ENCODE results near the gene HABP2.

The HABP2 gene

DNA sequence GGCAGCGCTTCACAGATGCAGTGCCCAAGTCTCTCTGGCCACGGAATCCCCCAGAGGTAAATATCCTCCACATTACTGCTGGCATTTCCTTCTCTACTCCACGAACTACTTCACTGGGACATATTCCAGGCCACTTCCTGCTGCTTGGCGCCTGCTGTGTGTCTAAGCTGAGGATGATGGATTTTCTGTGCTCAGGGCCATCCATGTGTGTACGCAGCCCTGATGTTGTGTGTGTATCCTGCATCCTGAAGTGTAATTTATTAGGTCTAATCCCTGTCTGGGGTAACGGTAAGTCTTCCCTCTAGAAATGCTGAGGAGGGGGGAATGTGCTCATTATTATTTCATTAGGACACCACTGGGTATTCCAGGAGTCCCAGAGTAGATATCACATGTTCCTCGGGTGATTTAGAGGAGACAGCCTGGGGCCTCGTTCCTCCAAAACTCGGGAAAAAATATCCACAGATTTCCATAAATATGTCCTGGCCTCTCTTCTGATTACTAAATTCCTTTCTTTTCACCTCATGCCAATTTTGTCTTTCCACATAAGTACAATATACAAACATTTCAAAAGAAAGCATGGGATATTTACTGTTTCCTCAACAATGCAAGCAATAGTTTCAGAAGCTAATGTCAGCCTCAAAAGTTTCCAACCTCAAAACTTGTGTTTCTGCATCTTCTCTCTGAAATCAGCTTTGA, 25.5 kb upstream of the HABP2 start:
- no peak for DNase-seq

DNA sequence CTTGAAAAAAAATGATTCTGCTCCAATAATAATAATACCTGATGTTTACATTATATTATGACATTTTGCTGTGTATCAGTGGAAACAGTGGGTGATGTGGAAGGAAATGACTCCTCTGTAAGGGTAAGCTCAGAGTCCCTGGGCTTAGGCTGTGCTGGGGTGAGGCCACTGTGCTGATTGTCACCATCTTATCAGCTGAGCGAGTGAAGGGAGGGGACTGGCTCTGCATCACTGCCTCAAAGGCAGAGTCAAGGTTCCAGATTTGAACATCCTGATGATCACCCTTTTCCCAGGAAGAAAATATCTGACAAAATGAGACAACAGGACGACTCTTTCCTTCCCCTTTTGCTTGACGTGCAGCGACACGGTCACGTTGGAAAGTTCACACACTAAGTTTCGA, 24.0 kb upstream of the HABP2 start:
- no peak for DNase-seq

DNA sequence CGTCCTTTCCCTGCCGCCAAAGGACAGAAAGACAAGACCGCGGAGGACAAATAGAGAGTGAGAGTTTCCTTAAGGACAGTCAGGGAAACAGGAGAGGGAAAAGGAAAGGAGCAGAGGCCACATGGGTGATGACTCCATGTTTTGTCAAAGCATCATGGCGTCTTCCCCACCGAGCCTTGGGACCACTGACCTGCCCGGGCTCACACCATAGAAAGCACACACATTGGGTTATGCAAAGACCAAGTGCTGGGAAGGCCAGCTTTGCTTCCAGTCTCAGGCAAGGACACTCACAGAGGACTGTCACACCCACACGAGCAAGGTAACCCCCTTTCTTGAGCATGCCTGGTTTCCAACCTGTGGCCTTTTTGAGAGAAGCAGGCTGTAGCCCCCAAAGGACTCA, 23.3 kb upstream of the HABP2 start:
- no peak for DNase-seq

DNA sequence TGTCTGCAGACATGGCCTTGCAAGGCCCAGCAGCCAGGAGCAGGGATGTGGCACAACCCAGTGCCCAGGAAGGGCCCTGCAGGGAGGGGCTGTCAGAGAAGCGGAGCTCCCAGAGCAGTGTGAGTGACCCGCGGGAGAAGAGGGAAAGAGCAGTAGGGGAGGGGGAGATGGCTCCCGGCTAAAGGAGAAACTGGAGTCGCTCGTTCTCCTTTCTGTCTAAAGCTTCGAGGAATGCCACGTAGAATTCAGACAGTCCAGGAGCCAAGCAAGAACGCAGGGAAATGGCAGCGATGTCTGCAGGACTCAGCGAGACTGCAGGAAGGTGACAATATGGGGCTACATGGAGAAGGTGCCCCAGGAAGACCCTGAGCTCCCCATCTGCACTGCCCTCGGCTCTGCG, 22.4 kb upstream of the HABP2 start:
- no peak for DNase-seq

DNA sequence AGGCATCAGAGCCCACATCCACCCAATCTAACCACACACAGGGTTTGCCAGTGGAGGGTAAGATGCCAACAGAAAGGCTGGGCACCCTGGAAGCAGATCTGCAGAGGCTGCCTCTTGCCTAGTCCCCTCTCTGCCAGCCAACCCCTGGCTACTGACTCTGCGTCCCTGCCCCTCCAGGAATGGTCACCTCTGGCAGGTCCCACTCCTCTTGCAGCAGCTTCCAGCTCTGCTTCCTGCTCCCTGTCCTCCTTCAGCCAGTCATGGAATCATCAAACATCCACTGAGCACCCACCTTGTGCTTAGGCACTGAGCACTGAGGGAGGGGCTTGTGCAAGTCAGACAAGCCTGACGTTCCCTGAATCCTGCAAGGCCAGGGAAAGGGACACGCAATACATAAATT, 20.1 kb upstream of the HABP2 start:
- no peak for DNase-seq

DNA sequence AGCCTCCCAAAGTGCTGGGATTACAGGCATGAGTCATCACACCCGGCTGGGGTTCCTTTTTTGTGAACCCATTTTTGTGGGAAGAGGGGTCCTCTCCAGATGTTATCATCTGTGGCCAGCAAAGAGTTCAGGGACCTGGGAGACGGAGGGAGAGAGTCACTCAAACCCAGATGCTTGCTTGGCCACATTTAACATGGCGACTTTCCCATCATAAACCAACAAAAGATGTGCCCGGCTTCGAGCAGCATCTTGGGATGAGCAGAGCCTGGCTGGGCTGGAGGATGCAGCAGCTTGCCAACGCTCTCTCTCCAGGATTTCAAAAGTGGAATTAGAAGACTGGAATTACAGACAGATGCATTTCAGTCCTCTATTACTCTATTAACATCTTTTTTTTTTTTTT, 19.1 kb upstream of the HABP2 start:
- DNase-seq: no peak

DNA sequence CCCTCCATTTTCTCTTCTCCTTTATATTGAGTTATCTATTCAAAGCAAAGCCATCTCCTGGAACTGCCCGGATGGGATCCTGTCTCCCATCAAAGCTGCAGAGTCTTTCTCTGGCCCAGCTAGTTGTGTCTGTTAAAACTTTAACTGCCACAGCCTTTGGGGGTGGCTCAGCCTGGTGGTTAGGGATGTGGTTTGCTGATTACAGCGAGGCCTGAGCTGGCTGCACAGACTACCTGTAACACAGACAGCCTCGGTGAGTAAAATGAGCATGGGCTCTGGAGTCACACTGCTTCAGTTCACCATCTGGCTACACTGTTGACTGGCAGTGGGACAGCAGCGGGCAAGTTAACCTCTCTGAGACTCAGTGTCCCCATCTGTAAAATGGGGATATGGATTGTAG, 18.4 kb upstream of the HABP2 start:
- no peak for DNase-seq

DNA sequence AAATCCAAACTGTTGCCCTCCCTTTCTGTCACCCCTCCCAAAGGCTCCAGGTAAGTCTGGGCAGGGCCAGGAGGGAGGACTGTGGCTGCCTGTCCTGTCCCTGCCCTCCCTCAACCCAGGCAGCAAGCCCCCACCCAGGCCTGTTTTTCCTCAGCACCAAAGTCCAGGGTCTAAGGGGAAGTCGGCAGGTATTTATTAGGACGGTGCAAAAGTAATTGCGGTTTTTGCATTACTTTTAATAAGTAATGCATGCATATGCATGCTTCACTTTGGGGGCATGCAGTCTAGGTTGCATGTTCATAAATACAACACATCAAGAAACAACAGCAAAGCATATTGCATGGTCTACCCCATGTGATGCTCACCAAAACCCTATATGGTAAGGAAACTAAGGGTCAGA, 15.2 kb upstream of the HABP2 start:
- no peak for DNase-seq

DNA sequence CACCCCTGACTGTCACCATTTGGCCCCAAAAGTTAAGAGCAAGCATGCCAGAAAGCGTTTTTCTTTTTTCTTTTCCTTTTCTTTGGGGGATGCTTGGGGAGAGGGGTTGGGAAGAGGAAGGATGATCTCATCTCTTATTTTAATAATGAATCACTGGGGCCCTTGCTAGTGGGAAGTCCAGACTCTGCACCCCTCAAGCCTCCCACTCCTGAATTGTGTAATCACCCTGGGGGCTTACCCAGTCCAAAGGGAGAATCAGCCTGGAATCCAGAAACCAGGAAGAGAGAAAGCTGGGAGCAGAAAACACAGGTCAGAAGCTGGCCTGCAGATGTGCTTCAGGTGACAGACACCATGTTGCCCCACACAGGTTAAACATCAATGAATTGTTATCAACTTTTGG, 14.7 kb upstream of the HABP2 start:
- DNase-seq: no peak

DNA sequence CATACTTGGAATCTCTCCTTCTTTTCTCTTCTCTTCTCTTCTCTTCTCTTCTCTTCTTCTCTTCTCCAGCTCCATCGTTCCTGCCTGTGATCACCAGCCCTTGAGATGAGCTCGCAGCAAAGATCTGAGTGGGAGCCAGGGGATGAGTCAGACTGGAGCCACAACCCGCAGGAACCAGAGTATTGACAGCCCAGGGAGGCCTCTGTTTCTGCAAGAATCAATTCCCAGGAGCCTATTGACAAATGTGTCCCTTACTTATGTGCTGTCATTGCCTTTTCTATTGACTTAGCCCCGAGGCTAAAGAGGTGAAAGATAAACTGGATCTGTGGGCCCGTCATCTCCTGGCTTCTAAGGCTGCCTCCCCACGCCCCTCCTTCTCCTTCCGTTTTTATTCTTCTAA, 13.1 kb upstream of the HABP2 start:
- DNase-seq: no peak

DNA sequence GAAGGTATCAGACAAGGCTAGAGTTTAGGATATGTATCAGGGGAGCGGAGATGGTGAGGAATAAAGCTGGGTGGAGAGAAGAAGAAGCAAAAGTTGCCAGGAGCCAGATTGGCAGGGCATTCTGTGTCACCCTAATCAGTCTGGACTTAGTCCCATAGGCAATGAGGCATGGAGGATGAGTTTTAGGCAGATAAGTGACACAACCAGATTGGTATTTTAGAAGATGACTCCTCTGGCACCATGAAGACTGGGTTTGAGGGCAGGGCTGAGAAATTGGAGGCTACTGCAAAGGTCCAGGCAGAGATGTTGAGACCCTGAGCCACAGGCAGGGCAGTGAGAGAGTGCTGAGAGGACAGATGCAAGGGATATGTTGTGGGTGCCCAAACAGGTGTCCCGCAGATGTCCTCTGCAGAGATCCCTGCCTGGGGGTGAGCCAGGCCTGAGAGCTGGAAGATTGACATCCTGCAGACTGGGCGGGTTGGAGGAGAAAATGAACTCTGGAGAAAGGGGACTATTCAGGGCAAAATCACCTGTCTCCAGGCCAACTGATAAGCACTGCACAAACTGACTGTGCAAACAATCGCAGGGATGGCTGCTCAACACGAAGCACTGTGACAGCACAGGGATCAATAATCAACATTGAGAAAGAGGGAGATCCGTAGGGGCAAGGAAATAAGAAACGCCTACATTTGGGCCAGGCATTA, 11.9 kb upstream of the HABP2 start:
- no peak for DNase-seq

DNA sequence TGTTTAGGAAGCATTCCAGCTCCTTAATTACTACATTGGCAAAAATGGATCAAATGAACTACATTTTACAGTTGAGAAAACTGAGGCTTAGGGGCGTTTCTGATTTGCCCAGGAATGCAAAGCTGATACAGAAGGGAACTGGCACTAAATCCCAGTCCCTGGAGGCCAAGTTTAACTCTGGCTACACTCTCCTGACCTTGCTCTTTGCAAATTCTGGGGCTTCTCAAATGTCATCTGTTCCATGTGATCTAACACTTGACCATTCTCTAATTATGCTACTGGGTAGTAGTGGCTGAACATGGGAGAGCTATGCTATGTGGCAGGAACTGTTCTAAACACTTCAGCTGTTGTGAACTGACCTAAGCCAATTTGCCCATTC, 11.3 kb upstream of the HABP2 start:
- DNase-seq: no peak

DNA sequence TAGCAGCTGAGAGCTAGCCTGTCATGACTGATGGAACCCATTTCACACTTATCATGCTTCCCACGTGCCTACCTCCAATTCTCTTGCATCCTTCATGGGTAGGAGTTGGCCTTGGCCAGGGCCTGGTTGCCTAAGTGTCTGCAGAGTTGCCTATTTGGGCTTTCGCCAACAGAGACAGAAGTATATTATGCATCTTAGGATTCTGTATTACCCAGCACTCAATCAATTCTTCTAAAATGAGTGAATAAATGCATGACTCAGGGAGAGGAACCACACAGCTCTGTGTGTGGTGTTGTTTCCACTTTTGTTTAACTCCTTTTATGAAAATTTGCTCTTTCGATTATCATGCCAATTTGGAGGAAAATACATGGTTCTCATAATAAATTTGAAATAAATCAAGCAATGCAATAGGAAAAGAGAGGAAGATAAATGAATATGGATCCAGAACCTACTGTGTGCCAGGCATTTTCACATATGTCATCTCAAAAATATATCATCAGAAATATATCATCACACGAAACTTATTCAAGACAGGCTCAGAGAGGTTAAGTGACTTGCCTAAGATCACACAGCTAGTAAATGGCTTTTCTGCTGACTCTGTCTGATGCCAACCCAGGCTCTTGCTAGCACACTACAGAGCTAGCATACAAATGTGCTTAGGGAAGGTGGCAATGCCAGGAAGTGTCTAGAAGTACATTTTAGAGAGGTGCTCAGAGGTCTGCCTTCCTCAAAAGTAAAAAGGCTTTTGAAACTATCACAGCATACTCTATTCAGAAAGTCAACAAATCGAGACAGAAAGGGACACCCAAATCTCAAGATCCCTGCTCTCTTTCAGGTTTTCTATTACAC, 9.5 kb upstream of the HABP2 start:
- no peak for DNase-seq

DNA sequence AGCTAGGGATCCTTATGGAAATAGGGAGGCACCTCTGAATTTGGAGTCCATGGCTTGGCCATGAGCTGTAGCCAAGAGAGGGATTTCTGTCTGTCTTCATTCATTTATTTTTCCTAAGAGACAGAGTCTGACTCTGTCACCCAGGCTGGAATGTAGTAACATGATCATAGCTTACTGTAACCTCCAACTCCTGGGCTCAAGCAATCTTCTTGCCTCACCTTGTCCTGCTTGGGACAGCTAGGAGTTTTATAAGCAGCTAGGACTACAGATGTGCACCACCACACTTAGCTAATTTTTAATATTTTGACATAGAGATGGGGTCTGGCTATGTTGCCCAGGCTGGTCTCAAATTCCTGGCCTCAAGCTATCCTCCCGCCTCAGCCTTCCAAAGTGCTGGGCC, 8.5 kb upstream of the HABP2 start:
- DNase-seq: no peak

DNA sequence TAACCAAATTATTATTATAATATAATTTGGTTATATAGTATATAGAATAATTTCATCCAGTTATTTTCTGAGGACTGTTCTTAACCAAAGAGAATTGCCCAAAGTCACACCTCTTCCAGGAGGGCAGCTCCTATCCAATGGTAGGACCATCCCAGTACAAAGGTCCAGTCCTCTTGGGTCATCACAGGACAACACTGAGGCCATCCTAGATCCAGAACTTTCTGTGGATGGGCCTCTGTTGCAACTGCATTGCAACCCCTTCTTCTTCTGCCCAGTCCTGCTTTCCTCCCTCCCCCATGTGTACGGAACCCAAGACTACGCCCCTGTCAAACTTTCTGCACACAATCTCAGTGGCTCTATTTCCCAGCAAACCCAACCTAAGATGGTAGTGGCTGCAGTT, 5.4 kb upstream of the HABP2 start:
- no peak for DNase-seq

DNA sequence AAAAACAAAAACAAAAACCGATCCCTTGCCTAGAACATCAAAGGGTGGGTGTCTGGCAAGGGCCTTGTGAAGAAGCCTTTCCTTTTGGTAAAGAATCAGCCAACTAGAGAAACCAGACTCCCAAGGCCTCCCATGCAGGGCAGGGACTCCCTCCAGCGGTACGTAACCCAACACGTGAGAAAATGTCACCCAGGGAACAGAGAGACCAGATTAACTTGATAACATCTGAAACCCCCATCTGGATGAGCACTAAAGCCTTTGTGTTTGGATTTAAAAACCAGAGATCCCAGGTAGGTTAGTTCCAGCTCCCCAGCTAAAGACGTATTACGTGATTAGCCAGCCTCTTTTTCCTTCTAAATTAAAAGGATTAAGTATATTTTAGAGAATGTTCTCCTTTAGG, 3.0 kb upstream of the HABP2 start:
- no peak for DNase-seq

DNA sequence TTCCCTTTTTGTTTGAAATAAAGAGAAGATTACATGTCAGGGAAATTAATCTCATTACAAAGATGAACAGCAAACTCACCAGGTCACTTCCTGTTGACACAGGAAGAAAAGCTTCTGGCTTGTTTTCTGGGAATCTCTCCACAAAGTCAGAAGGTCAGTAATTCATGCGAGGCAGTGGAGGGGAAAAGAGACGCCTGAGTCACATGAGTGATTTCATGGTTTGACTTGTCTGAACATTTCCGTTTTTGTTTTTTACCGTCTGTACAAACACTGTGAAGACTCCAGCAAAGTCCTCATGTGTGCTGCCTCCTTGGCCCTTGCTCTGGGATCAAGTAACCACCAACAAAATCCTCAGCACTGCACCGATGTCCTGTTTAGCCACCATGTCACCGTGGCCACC, 2.5 kb upstream of the HABP2 start:
- no peak for DNase-seq

DNA sequence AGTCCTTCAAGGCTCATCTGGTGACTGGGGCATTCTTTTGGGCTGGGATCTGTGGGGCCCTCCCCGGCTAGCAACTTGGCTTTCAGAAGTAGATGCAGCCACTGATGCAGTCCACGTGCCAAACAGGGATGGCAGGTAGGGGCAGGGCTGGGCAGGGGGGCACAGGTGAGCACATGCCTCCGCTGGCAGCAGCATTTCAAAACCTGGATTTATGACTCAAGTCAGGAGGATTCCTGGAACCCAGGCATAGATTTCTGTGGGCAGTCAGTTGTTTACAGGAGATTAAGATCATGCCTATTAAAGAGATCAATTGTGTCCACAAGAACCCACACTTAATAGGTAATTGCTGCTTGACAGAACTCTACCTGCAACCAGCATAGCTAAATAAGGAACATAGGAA, 839 bp upstream of the HABP2 start:
- no peak for DNase-seq

DNA sequence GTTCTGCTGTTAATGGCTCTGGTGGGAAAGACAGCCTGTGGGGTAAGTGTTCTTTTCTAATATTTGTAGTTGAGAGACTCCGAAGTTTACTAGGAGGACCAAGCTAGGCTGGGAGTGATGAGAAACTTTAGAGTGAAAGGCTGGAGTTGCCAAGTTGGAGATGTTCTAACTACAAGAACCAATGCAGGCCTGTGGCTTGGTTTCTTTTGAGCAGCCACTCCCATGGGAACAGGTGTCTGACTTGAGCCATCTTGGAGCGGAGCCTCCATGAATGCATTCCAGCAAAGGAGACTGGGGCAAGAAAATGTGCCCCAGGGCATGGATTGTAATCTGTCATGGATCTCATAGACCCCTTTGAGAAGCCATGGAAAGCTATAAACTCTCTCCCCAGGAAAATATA, 296 bp downstream of the HABP2 start:
- DNase-seq: no peak

DNA sequence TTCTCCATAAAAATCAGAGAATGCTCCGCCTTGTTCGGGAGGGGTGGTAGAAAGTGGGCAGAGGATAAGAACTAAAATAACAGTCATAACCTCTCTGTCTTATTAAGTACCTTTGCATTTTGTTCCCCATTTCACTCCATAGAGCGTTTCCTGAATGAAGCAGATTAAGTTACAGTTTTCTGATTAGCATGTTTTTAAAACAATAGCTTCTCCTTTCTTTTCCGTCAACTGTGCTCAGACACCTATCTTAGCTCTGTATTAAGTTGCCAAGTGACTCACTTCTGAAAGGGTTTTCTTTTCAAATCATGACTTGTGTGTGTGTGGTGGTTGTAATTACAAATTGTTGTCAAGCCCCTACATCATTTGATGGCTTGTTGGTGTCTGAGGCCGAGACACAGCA, 1.4 kb downstream of the HABP2 start:
- no peak for DNase-seq

DNA sequence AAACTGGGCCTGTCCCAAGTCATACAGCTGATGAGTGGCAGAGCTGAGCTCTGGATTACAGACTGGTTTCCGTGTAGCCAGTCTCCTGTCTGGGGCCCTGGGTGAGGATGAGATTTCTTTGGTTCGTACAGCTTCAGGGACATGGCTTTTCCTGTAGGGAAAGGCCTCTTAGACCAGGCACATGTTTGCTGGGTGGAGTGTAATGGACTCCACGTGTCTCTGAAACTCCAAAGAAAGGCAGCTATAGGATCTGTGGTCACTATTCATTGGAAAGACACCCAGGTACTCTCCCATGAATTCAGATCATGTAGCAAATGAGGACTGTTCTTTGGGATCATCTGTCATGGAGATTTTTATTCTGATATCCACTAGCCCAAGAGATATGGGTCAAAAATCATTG, 2.4 kb downstream of the HABP2 start:
- DNase-seq: no peak

DNA sequence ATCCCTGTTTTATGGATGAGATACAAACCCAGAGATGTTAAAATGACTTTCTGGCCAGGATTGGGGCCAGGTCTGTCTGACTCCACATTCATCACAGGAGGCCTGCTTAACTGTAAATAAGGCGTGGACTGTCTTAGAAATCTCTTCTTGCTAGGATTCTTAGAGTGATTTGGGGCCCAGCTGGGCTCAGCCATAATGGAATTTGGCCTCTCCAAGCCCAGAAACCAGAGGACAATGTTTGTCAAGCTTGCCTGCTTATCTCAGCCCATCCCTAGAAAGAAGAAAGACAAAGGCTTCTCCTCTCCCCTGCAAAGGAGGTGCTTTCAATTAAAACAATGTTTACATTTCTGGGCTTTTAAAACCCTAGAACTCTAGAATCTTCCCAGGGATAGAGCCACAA, 2.9 kb downstream of the HABP2 start:
- no peak for DNase-seq

DNA sequence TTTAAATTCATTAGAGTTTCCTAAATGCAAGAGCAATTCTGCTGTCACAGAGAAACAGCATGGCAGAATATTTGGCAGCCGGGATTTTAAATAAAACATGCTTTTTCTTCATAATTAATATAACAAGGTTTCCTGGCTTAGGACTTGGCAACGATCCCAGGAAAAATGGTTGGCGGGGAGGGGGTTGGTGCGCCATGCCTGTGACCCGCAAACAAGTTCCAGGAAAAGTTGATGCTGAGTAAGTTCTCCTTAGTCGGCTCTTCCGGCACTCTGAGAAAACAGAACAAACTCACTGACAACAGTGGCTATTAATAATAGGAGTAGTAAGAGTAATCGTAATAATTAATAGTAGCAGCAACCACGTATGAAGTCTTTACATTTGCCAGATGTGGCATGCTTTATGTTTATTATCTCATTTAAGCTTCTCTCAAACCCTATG, 4.6 kb downstream of the HABP2 start:
- no peak for DNase-seq

DNA sequence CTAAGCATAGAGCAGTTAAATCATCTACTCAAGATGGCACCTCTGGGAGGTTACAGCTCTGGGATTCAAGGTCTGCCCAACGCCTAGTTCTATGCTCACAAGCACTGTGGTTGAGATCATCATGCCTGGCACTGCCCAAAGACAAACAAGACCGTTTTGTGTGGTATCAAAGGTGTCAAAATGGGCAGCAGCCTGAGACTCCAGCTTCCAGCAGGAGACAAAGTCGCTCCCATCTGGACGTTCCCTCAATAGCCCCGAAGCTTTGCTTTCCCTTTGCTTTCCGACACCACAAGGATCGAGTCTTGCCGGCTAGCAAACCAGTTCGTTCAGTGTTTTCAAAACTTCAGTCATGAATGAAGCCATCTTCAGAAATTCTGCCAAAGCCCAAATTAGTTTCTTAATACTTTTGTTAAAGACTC, 5.1 kb downstream of the HABP2 start:
- no peak for DNase-seq
